Measurements from ENCODE around the gene DEFB125. TPM values are rescaled to one million over a fixed set of nuclear protein-coding genes. Genes with fewer than 3 reads are reported as not detected.

The DEFB125 gene, protein sequence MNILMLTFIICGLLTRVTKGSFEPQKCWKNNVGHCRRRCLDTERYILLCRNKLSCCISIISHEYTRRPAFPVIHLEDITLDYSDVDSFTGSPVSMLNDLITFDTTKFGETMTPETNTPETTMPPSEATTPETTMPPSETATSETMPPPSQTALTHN
- total RNA-seq (2021): not detected in 2 replicates
- not detected for Bru-seq, nascent RNA
- not detected for BruChase-seq, experiment 1, labeled RNA remaining after a 2-hour chase
- BruChase-seq, experiment 2, labeled RNA remaining after a 6-hour chase: not detected
- long read RNA-seq: 0 reads

DNA sequence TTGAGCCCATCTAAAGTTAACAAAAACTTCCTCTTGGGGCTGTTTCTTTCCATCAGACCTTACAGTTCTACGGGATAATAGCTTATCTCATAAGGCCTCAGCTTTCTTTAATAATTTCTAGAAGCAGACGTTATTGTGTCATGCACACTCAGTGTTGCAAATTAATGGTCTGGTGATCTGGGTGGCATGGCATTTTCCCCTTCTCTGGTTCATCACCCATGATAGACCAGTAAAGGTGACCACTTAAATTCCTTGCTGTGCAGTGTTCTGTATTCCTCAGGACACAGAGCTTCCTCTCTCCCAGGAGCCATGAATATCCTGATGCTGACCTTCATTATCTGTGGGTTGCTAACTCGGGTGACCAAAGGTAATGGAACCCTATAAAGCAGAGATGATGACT is at the start of gene DEFB125:
TSS of gene DEFB125 (plus strand) at position 272 of the 400 bp plus-strand sequence. CDS start at position 310, 38 bp downstream.
- Histone ChIP-seq H3K27me3 (replicated peaks; ENCODE audit: insufficient read depth, low read depth, low read length, poor library complexity) (peaks cover 56% of the 10 kb centered on the region), H3K36me3 (ENCODE audit: insufficient read depth, low read length, poor library complexity, severe bottlenecking) (no peaks in the 10 kb centered on the region), H3K27ac (ENCODE audit: low read depth, low read length, poor library complexity, severe bottlenecking) (no peak within 1 kb of the TSS), H3K4me3 (ENCODE audit: low read depth, low read length, poor library complexity, severe bottlenecking) (no peak within 1 kb of the TSS), H3K4me1 (ENCODE audit: insufficient read depth, low read length, poor library complexity, severe bottlenecking) (no peaks in the 10 kb centered on the region), H3K9me3 (ENCODE audit: low read depth, low read length, poor library complexity, severe bottlenecking) (no peaks in the 10 kb centered on the region)
- ChIA-PET POLR2A (ENCODE audit: low non-redundant PET) (no interaction called here), CTCF (no interaction called here)
- no TSS peak for BruUV-seq (replicated peaks)
- TF ChIP-seq, protein P1, sequence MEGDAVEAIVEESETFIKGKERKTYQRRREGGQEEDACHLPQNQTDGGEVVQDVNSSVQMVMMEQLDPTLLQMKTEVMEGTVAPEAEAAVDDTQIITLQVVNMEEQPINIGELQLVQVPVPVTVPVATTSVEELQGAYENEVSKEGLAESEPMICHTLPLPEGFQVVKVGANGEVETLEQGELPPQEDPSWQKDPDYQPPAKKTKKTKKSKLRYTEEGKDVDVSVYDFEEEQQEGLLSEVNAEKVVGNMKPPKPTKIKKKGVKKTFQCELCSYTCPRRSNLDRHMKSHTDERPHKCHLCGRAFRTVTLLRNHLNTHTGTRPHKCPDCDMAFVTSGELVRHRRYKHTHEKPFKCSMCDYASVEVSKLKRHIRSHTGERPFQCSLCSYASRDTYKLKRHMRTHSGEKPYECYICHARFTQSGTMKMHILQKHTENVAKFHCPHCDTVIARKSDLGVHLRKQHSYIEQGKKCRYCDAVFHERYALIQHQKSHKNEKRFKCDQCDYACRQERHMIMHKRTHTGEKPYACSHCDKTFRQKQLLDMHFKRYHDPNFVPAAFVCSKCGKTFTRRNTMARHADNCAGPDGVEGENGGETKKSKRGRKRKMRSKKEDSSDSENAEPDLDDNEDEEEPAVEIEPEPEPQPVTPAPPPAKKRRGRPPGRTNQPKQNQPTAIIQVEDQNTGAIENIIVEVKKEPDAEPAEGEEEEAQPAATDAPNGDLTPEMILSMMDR (conservative IDR thresholded peaks at IDR 0.05; ENCODE audit: low read depth, low read length): no peak
- TF ChIP-seq EZH2 (IDR thresholded peaks at IDR 0.05; ENCODE audit: borderline replicate concordance, low read depth, low read length, poor library complexity, severe bottlenecking): no peak
- DNase-seq (ENCODE audit: low spot score): no peak
- intact Hi-C loops (cut with micrococcal nuclease; ENCODE audit: unreplicated experiment): no loop called here

DNA sequence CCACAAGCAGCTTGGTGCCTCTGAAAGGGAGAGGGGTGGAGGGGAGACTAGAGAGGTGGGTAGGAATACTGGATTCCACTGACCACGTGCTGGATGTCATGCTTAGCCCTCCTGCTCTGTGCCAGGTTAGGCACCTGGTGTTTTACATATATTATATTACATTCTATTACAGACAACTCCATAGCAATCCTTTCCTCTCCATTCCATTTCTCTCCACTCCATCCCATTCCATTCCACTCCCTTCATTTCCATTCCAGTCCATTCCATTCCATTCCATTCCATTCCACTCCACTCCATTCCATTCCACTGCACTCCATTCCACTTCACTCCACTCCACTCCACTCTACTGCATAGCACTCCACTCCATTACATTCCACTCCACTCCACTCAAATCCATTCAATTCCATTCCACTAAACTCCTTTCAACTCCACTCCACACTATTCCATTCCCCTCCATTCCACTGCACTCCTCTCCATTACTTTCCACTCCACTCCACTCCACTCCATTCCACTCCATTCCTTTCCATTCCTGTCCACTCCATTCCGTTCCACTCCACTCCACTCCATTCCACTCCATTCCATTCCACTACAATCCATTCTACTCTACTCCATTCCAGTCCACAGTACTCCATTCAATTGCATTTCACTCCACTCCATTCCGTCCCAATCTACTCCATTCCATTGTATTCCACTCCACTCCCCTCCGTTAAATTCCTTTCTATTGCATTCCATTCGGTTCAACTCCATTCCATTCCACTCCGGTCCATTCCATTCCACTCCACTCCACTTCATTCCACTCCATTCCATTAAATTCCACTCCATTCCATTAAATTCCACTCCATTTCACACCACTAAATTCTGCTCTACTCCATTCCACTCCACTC is 27.2 kb upstream of the DEFB125 start:
- no peak for DNase-seq (ENCODE audit: low spot score)
- no peaks in the 10 kb centered on the region for H3K27me3 ChIP-seq (replicated peaks; ENCODE audit: insufficient read depth, low read depth, low read length, poor library complexity)
- ChIA-PET CTCF (no interaction called here), POLR2A (ENCODE audit: low non-redundant PET) (no interaction called here)
- no peak overlapping the region for H3K4me3 ChIP-seq (ENCODE audit: low read depth, low read length, poor library complexity, severe bottlenecking)
- no peaks in the 10 kb centered on the region for H3K36me3 ChIP-seq (ENCODE audit: insufficient read depth, low read length, poor library complexity, severe bottlenecking)
- intact Hi-C loops (cut with micrococcal nuclease; ENCODE audit: unreplicated experiment): no loop called here
- no TSS peak for BruUV-seq (replicated peaks)
- TF ChIP-seq EZH2 (IDR thresholded peaks at IDR 0.05; ENCODE audit: borderline replicate concordance, low read depth, low read length, poor library complexity, severe bottlenecking): no peak
- TF ChIP-seq, protein P1 (conservative IDR thresholded peaks at IDR 0.05; ENCODE audit: low read depth, low read length): no peak
- H3K9me3 ChIP-seq (ENCODE audit: low read depth, low read length, poor library complexity, severe bottlenecking): peaks cover 23% of the 10 kb centered on the region
- H3K27ac ChIP-seq (ENCODE audit: low read depth, low read length, poor library complexity, severe bottlenecking): no peak overlapping the region
- no peaks in the 10 kb centered on the region for H3K4me1 ChIP-seq (ENCODE audit: insufficient read depth, low read length, poor library complexity, severe bottlenecking)

DNA sequence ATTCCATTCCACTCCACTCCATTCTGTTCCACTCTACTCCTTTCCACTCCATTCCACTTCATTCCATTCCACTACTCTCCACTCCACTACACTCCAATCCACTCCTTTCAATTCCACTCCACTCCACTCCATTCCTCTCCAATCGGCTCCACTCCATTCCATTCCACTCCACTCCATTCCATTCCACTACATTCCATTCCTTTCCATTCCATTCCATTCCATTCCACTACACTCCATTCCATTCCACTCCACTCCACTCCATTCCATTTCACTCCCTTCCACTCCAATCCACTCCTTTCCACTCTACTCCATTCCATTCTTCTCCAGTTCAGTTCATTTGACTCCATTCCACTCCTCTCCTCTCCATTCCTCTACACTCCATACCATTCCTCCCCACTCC is 26.2 kb upstream of the DEFB125 start:
- TF ChIP-seq, protein P1 (conservative IDR thresholded peaks at IDR 0.05; ENCODE audit: low read depth, low read length): no peak
- no peak for TF ChIP-seq EZH2 (IDR thresholded peaks at IDR 0.05; ENCODE audit: borderline replicate concordance, low read depth, low read length, poor library complexity, severe bottlenecking)
- Histone ChIP-seq H3K4me3 (ENCODE audit: low read depth, low read length, poor library complexity, severe bottlenecking) (no peak overlapping the region), H3K36me3 (ENCODE audit: insufficient read depth, low read length, poor library complexity, severe bottlenecking) (no peaks in the 10 kb centered on the region), H3K27me3 (replicated peaks; ENCODE audit: insufficient read depth, low read depth, low read length, poor library complexity) (no peaks in the 10 kb centered on the region), H3K9me3 (ENCODE audit: low read depth, low read length, poor library complexity, severe bottlenecking) (peaks cover 23% of the 10 kb centered on the region), H3K4me1 (ENCODE audit: insufficient read depth, low read length, poor library complexity, severe bottlenecking) (no peaks in the 10 kb centered on the region), H3K27ac (ENCODE audit: low read depth, low read length, poor library complexity, severe bottlenecking) (no peak overlapping the region)
- BruUV-seq (replicated peaks): no TSS peak
- POLR2A ChIA-PET (ENCODE audit: low non-redundant PET): no interaction called here
- DNase-seq (ENCODE audit: low spot score): no peak
- CTCF ChIA-PET: no interaction called here
- intact Hi-C loops (cut with micrococcal nuclease; ENCODE audit: unreplicated experiment): no loop called here

Measured in A673 (cell line).